ENCODE measurements around the gene NOSIP. TPM values are rescaled to one million over a fixed set of nuclear protein-coding genes. Genes with fewer than 3 reads are reported as not detected.

NOSIP gene
- polyA plus RNA-seq, 1 of the 3 experiments (the other 2 are of a cell fraction), result 128 TPM

DNA sequence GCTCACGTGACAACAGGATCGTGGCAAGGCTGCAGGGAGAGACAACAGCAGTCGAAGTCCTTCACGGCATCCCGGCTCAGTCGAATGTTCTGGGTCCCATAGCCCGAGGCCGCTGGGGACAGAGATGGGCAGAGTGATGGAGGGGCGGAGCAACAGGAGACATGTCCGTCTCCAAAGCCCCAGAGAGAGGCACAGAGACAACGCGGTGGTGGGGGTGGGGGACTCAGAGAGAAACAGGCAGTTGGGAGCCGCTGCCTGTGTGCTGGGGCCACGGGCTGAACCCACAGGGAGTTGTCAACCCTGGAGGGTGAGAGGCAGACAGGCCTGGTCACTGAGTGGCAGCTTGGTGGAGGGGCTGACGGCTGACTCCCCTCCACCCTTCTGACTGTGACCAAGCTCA lies 20.4 kb downstream of the NOSIP start:
- H3K9ac ChIP-seq, result no peak overlapping the region
- no peak overlapping the region for H3K4me3 ChIP-seq (ENCODE audit: low read depth in 2 of 2, low read length in 1 of 2)
- H3K27ac ChIP-seq (ENCODE audit: low read depth in 2 of 2, low read length in 1 of 2), result no peak overlapping the region
- no peak overlapping the region for H3K4me2 ChIP-seq
- POLR2A ChIA-PET, result no interaction called here
- H3K4me1 ChIP-seq (ENCODE audit: control insufficient read depth in 1 of 2, insufficient read depth in 2 of 2, low read depth in 1 of 2, low read length in 1 of 2), result no peaks in the 10 kb centered on the region; a peak in 1 of 4 replicates
- 0 out of 2 replicates have a peak, but pooled peaks cover 13% of the 10 kb centered on the region for H4K20me1 ChIP-seq (ENCODE audit: insufficient read depth)
- no peaks in the 10 kb centered on the region for H3K9me3 ChIP-seq
- peaks cover 39% of the 10 kb centered on the region for H3K79me2 ChIP-seq (ENCODE audit: insufficient read depth)
- CTCF ChIA-PET, result interaction anchor here (1.6 to 6.9 kb wide), 4 partner anchors 11 to 113 kb away, joined by 4 to 79 read pairs (median 22); no protein-coding TSS in a partner anchor
- no peaks in the 10 kb centered on the region for H3K27me3 ChIP-seq (ENCODE audit: insufficient read depth)
- H3F3A ChIP-seq (replicated peaks; ENCODE audit: insufficient read depth), result peaks cover 4% of the 10 kb centered on the region
- no peak overlapping the region for H2AFZ ChIP-seq (ENCODE audit: low read depth)
- TF ChIP-seq NRF1 (IDR thresholded peaks at IDR 0.05; ENCODE audit: low read depth, low read length) (no peak), SMC3 (IDR thresholded peaks at IDR 0.05; ENCODE audit: low read depth, low read length) (no peak), TAF1 (IDR thresholded peaks at IDR 0.05; ENCODE audit: borderline replicate concordance, low read depth, low read length) (no peak), RAD21 (IDR thresholded peaks at IDR 0.05; ENCODE audit: low read length) (no peak), CHD2 (IDR thresholded peaks at IDR 0.05; ENCODE audit: low read length, partially characterized antibody) (no peak), SIN3A (IDR thresholded peaks at IDR 0.05; ENCODE audit: borderline replicate concordance, low read depth, low read length) (no peak), TEAD4 (IDR thresholded peaks at IDR 0.05; ENCODE audit: borderline replicate concordance, insufficient read depth) (no peak), YY1 (IDR thresholded peaks at IDR 0.05; ENCODE audit: low read depth) (no peak), RCOR1 (IDR thresholded peaks at IDR 0.05; ENCODE audit: low read length) (no peak), ELF1 (IDR thresholded peaks at IDR 0.05) (no peak), GATA2 (CRISPR knock-in tag; IDR thresholded peaks at IDR 0.05) (no peak), RFX5 (IDR thresholded peaks at IDR 0.05; ENCODE audit: low read length) (no peak), EP300 (IDR thresholded peaks at IDR 0.05; ENCODE audit: borderline replicate concordance in 1 of 2, low read depth in 1 of 2, low read length in 1 of 2) (no peak), JUND (IDR thresholded peaks at IDR 0.05) (no peak)
- TF ChIP-seq, protein P1, sequence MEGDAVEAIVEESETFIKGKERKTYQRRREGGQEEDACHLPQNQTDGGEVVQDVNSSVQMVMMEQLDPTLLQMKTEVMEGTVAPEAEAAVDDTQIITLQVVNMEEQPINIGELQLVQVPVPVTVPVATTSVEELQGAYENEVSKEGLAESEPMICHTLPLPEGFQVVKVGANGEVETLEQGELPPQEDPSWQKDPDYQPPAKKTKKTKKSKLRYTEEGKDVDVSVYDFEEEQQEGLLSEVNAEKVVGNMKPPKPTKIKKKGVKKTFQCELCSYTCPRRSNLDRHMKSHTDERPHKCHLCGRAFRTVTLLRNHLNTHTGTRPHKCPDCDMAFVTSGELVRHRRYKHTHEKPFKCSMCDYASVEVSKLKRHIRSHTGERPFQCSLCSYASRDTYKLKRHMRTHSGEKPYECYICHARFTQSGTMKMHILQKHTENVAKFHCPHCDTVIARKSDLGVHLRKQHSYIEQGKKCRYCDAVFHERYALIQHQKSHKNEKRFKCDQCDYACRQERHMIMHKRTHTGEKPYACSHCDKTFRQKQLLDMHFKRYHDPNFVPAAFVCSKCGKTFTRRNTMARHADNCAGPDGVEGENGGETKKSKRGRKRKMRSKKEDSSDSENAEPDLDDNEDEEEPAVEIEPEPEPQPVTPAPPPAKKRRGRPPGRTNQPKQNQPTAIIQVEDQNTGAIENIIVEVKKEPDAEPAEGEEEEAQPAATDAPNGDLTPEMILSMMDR (IDR thresholded peaks at IDR 0.05), result no peak
- TF ChIP-seq, protein P2, sequence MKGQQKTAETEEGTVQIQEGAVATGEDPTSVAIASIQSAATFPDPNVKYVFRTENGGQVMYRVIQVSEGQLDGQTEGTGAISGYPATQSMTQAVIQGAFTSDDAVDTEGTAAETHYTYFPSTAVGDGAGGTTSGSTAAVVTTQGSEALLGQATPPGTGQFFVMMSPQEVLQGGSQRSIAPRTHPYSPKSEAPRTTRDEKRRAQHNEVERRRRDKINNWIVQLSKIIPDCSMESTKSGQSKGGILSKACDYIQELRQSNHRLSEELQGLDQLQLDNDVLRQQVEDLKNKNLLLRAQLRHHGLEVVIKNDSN (IDR thresholded peaks at IDR 0.05; ENCODE audit: borderline replicate concordance, low read depth), result no peak
- TF ChIP-seq, protein P3, sequence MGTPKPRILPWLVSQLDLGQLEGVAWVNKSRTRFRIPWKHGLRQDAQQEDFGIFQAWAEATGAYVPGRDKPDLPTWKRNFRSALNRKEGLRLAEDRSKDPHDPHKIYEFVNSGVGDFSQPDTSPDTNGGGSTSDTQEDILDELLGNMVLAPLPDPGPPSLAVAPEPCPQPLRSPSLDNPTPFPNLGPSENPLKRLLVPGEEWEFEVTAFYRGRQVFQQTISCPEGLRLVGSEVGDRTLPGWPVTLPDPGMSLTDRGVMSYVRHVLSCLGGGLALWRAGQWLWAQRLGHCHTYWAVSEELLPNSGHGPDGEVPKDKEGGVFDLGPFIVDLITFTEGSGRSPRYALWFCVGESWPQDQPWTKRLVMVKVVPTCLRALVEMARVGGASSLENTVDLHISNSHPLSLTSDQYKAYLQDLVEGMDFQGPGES (IDR thresholded peaks at IDR 0.05; ENCODE audit: low read depth, low read length), result no peak
- TF ChIP-seq, protein P4, sequence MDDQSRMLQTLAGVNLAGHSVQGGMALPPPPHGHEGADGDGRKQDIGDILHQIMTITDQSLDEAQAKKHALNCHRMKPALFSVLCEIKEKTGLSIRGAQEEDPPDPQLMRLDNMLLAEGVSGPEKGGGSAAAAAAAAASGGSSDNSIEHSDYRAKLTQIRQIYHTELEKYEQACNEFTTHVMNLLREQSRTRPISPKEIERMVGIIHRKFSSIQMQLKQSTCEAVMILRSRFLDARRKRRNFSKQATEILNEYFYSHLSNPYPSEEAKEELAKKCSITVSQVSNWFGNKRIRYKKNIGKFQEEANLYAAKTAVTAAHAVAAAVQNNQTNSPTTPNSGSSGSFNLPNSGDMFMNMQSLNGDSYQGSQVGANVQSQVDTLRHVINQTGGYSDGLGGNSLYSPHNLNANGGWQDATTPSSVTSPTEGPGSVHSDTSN (IDR thresholded peaks at IDR 0.05), result no peak
- TF ChIP-seq, protein P5, sequence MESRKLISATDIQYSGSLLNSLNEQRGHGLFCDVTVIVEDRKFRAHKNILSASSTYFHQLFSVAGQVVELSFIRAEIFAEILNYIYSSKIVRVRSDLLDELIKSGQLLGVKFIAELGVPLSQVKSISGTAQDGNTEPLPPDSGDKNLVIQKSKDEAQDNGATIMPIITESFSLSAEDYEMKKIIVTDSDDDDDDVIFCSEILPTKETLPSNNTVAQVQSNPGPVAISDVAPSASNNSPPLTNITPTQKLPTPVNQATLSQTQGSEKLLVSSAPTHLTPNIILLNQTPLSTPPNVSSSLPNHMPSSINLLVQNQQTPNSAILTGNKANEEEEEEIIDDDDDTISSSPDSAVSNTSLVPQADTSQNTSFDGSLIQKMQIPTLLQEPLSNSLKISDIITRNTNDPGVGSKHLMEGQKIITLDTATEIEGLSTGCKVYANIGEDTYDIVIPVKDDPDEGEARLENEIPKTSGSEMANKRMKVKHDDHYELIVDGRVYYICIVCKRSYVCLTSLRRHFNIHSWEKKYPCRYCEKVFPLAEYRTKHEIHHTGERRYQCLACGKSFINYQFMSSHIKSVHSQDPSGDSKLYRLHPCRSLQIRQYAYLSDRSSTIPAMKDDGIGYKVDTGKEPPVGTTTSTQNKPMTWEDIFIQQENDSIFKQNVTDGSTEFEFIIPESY (IDR thresholded peaks at IDR 0.05; ENCODE audit: borderline replicate concordance, low read depth), result no peak
- TF ChIP-seq, protein P6, sequence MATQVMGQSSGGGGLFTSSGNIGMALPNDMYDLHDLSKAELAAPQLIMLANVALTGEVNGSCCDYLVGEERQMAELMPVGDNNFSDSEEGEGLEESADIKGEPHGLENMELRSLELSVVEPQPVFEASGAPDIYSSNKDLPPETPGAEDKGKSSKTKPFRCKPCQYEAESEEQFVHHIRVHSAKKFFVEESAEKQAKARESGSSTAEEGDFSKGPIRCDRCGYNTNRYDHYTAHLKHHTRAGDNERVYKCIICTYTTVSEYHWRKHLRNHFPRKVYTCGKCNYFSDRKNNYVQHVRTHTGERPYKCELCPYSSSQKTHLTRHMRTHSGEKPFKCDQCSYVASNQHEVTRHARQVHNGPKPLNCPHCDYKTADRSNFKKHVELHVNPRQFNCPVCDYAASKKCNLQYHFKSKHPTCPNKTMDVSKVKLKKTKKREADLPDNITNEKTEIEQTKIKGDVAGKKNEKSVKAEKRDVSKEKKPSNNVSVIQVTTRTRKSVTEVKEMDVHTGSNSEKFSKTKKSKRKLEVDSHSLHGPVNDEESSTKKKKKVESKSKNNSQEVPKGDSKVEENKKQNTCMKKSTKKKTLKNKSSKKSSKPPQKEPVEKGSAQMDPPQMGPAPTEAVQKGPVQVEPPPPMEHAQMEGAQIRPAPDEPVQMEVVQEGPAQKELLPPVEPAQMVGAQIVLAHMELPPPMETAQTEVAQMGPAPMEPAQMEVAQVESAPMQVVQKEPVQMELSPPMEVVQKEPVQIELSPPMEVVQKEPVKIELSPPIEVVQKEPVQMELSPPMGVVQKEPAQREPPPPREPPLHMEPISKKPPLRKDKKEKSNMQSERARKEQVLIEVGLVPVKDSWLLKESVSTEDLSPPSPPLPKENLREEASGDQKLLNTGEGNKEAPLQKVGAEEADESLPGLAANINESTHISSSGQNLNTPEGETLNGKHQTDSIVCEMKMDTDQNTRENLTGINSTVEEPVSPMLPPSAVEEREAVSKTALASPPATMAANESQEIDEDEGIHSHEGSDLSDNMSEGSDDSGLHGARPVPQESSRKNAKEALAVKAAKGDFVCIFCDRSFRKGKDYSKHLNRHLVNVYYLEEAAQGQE (IDR thresholded peaks at IDR 0.05; ENCODE audit: low read depth, low read length), result no peak
- no peak for DNase-seq
- H3K9me2 ChIP-seq, result no peaks in the 10 kb centered on the region
- WGBS (ENCODE audit: low lambda C conversion rate), result 88% methylated on average over 14 of the region's 15 CpGs
- H3K36me3 ChIP-seq (replicated peaks in 1 of 2; ENCODE audit: control insufficient read depth in 1 of 2, insufficient read depth in 2 of 2, low read length in 1 of 2), result peaks cover 15 to 41% of the 10 kb centered on the region in 2 experiments
